ENCODE results near the gene DAZAP1. TPM values are rescaled to one million over a fixed set of nuclear protein-coding genes. Genes with fewer than 3 reads are reported as not detected.

Gene DAZAP1
- total and polyA plus RNA-seq, 4 donors = 5.4 to 45.0 (median 29.7) TPM

DNA sequence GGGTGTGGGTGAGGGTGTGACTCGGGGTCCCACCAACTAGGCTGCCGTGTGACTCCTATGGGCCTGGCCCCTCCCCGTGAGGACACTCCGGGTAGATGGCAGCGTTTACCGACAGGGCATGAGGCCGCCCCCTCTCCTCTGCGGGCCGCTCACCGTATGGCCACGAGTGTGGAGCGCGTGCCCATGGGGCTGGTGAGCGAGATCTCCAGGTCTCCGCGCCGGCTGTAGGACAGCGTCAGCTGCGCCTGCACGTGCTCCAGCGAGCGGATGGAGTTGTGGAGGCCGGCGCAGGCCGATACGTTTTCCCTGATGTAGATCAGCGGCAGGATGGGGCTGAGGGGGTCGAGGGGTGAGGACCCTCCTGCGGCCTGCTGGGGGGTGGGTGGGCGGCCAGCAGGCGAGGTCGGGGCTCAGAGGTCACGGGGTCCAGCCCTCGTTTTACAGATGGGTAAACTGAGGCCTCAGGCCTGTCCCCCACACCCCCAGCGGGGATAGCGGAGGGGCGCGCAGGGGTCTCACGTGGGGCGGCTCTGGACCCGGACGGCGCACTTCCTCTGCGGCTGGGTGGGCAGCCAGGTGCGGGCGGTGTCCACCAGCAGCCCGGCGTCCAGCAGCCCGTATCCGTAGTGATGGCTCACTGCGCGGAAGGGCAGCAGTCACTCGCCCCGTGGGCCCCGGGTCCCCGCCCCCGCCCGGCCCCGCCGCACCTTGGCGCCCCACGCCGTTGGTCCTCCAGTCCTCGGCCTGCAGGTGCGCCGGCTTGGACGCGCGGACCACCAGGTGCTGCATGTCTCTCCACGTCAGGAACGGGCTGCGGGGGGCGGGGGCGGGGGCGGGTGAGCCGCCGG lies 76.0 kb downstream of the DAZAP1 start:
- peaks cover under 1 to 9% (median 2%) of the 10 kb centered on the region in 4 donors for H3K4me1 ChIP-seq (ENCODE audit: control insufficient read depth in 4 of 4, insufficient read depth in 4 of 4, low read length in 3 of 4)
- H3K27ac ChIP-seq (ENCODE audit: low read depth in 1 of 2, low read length in 2 of 2) = no peak overlapping the region
- DNase-seq (ENCODE audit: low spot score) = no peak
- no peak overlapping the region for H3K9ac ChIP-seq (ENCODE audit: low read depth in 1 of 2, low read length in 2 of 2)
- no peaks in the 10 kb centered on the region for H3K9me3 ChIP-seq (ENCODE audit: control insufficient read depth in 4 of 4, low read length in 3 of 4)
- H3K27me3 ChIP-seq (ENCODE audit: control insufficient read depth in 4 of 4, insufficient read depth in 4 of 4, low read length in 3 of 4) = no peaks in the 10 kb centered on the region
- H3K36me3 ChIP-seq (ENCODE audit: control insufficient read depth in 4 of 4, insufficient read depth in 3 of 4, low read depth in 1 of 4, low read length in 3 of 4) = no peaks in the 10 kb centered on the region
- TF ChIP-seq NR2F2 (IDR thresholded peaks at IDR 0.05) = no peak
- no peak overlapping the region for H3K4me3 ChIP-seq (ENCODE audit: low read depth in 1 of 3, low read length in 3 of 3)
- 95% methylated on average over 77 of the region's 77 CpGs for WGBS

DNA sequence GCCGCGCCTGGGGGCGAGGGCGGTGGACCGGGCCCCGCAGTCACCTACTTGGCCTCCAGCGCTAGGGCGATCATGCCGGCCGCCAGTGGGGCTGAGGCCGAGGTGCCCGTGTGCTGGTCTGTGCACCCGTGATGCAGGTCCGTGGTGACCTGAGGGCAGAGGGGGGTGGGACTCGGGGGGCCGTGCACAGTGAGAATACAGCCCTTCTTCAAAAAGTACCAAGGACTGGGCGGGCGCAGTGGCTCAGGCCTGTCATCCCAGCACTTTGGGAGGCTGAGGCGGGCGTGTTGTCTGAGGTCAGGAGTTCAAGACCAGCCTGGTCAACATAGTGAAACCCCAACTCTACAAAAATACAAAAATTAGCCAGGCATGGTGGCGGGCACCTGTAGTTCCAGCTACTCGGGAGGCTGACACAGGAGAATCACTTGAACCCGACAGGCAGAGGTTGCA lies 76.6 kb downstream of the DAZAP1 start:
- Histone ChIP-seq H3K9ac (ENCODE audit: low read depth in 1 of 2, low read length in 2 of 2) (no peak overlapping the region), H3K36me3 (ENCODE audit: control insufficient read depth in 4 of 4, insufficient read depth in 3 of 4, low read depth in 1 of 4, low read length in 3 of 4) (no peaks in the 10 kb centered on the region), H3K27me3 (ENCODE audit: control insufficient read depth in 4 of 4, insufficient read depth in 4 of 4, low read length in 3 of 4) (no peaks in the 10 kb centered on the region), H3K9me3 (ENCODE audit: control insufficient read depth in 4 of 4, low read length in 3 of 4) (no peaks in the 10 kb centered on the region), H3K4me1 (ENCODE audit: control insufficient read depth in 4 of 4, insufficient read depth in 4 of 4, low read length in 3 of 4) (peaks cover 0 to 7% (median 1%) of the 10 kb centered on the region in 4 donors), H3K27ac (ENCODE audit: low read depth in 1 of 2, low read length in 2 of 2) (no peak overlapping the region), H3K4me3 (ENCODE audit: low read depth in 1 of 3, low read length in 3 of 3) (no peak overlapping the region)
- WGBS = 94% methylated on average over 23 of the region's 23 CpGs
- TF ChIP-seq RAD21 (IDR thresholded peaks at IDR 0.05) (no peak), HNF4G (IDR thresholded peaks at IDR 0.05) (no peak), YY1 (IDR thresholded peaks at IDR 0.05) (no peak), NR2F2 (IDR thresholded peaks at IDR 0.05) (no peak), FOXA1 (IDR thresholded peaks at IDR 0.05) (no peak)
- DNase-seq (ENCODE audit: low spot score) = no peak

Other genes with a start within 250 kb of the DAZAP1 start
- gene SBNO2, start 233.3 kb upstream of the DAZAP1 start, total RNA-seq = 10 to 100 TPM; 11.0 to 25.0 TPM
- gene SBNO2, start 233.3 kb upstream of the DAZAP1 start, polyA plus RNA-seq = 10 to 100 TPM in 1 of 2 donors, 1 to 10 TPM in 1; 2.2 to 19.1 TPM
- 100 to 1,000 TPM in 1 of 2 donors, 10 to 100 TPM in 1; 40.6 to 126 TPM for gene STK11, start 201.8 kb upstream of the DAZAP1 start, total RNA-seq
- 10 to 100 TPM in 1 of 2 donors, 1 to 10 TPM in 1; 3.0 to 30.3 TPM for gene STK11, start 201.8 kb upstream of the DAZAP1 start, polyA plus RNA-seq
- gene CBARP, start 169.6 kb upstream of the DAZAP1 start, total RNA-seq = under 1 TPM; 0.05 to 0.25 TPM
- under 1 TPM in 1 of 2 donors, not detected in 1; 0.06 TPM for gene CBARP, start 169.6 kb upstream of the DAZAP1 start, polyA plus RNA-seq
- 10 to 100 TPM; 20.2 to 44.5 TPM for gene ATP5F1D, start 165.8 kb upstream of the DAZAP1 start, total RNA-seq
- 100 to 1,000 TPM; 246 to 315 TPM for gene ATP5F1D, start 165.8 kb upstream of the DAZAP1 start, polyA plus RNA-seq
- 10 to 100 TPM in 1 of 2 donors, 1 to 10 TPM in 1; 9.1 to 22.9 TPM for gene MIDN, start 159.0 kb upstream of the DAZAP1 start, total RNA-seq
- gene MIDN, start 159.0 kb upstream of the DAZAP1 start, polyA plus RNA-seq = 10 to 100 TPM in 1 of 2 donors, 1 to 10 TPM in 1; 2.9 to 14.6 TPM
- 100 to 1,000 TPM in 1 of 2 donors, 10 to 100 TPM in 1; 80.5 to 135 TPM for gene CIRBP, start 138.3 kb upstream of the DAZAP1 start, total RNA-seq
- gene CIRBP, start 138.3 kb upstream of the DAZAP1 start, polyA plus RNA-seq = 100 to 1,000 TPM in 1 of 2 donors, 10 to 100 TPM in 1; 41.1 to 113 TPM
- 10 to 100 TPM; 14.6 to 15.7 TPM for gene FAM174C, start 132.1 kb upstream of the DAZAP1 start, total RNA-seq
- gene FAM174C, start 132.1 kb upstream of the DAZAP1 start, polyA plus RNA-seq = 10 to 100 TPM; 51.9 to 79.8 TPM
- gene EFNA2, start 121.7 kb upstream of the DAZAP1 start, total RNA-seq = 1 to 10 TPM in 1 of 2 donors, under 1 TPM in 1; 0.98 to 6.2 TPM
- gene EFNA2, start 121.7 kb upstream of the DAZAP1 start, polyA plus RNA-seq = 1 to 10 TPM; 2.5 to 9.8 TPM
- 10 to 100 TPM; 54.4 to 85.7 TPM for gene NDUFS7, start 23.7 kb upstream of the DAZAP1 start, total RNA-seq
- 100 to 1,000 TPM; 170 to 185 TPM for gene NDUFS7, start 23.7 kb upstream of the DAZAP1 start, polyA plus RNA-seq
- gene GAMT, start 6.0 kb upstream of the DAZAP1 start, total RNA-seq = 100 to 1,000 TPM in 1 of 2 donors, 10 to 100 TPM in 1; 76.2 to 181 TPM
- gene GAMT, start 6.0 kb upstream of the DAZAP1 start, polyA plus RNA-seq = 100 to 1,000 TPM; 367 to 394 TPM
- gene RPS15, start 30.8 kb downstream of the DAZAP1 start, total RNA-seq = 100 to 1,000 TPM; 296 to 408 TPM
- 100 to 1,000 TPM; 420 to 954 TPM for gene RPS15, start 30.8 kb downstream of the DAZAP1 start, polyA plus RNA-seq
- gene APC2, start 42.5 kb downstream of the DAZAP1 start, total RNA-seq = under 1 TPM; under 0.01 to 0.05 TPM
- under 1 TPM; 0.01 to 0.06 TPM for gene APC2, start 42.5 kb downstream of the DAZAP1 start, polyA plus RNA-seq
- gene C19orf25, start 71.6 kb downstream of the DAZAP1 start, total RNA-seq = 10 to 100 TPM; 17.3 to 19.8 TPM
- gene C19orf25, start 71.6 kb downstream of the DAZAP1 start, polyA plus RNA-seq = 10 to 100 TPM; 15.1 to 19.8 TPM
- 1 to 10 TPM; 2.6 TPM for gene PCSK4, start 82.8 kb downstream of the DAZAP1 start, total RNA-seq
- 1 to 10 TPM in 1 of 2 donors, under 1 TPM in 1; 0.60 to 1.2 TPM for gene PCSK4, start 82.8 kb downstream of the DAZAP1 start, polyA plus RNA-seq
- gene REEP6, start 83.6 kb downstream of the DAZAP1 start, total RNA-seq = 100 to 1,000 TPM in 1 of 2 donors, 10 to 100 TPM in 1; 16.4 to 159 TPM
- 100 to 1,000 TPM; 243 to 449 TPM for gene REEP6, start 83.6 kb downstream of the DAZAP1 start, polyA plus RNA-seq
- gene ADAMTSL5, start 105.4 kb downstream of the DAZAP1 start, total RNA-seq = under 1 TPM; 0.09 to 0.75 TPM
- 1 to 10 TPM; 1.4 to 1.8 TPM for gene ADAMTSL5, start 105.4 kb downstream of the DAZAP1 start, polyA plus RNA-seq
- gene PLK5, start 116.5 kb downstream of the DAZAP1 start, total RNA-seq = not detected
- gene PLK5, start 116.5 kb downstream of the DAZAP1 start, polyA plus RNA-seq = under 1 TPM in 1 of 2 donors, not detected in 1; 0.03 TPM
- 1 to 10 TPM; 6.0 to 9.1 TPM for gene MEX3D, start 160.7 kb downstream of the DAZAP1 start, total RNA-seq
- 1 to 10 TPM in 1 of 2 donors, under 1 TPM in 1; 0.92 to 4.4 TPM for gene MEX3D, start 160.7 kb downstream of the DAZAP1 start, polyA plus RNA-seq
- 10 to 100 TPM; 48.4 to 57.6 TPM for gene MBD3, start 185.3 kb downstream of the DAZAP1 start, total RNA-seq
- gene MBD3, start 185.3 kb downstream of the DAZAP1 start, polyA plus RNA-seq = 10 to 100 TPM; 12.4 to 52.0 TPM
- 10 to 100 TPM; 23.8 to 37.4 TPM for gene UQCR11, start 197.9 kb downstream of the DAZAP1 start, total RNA-seq
- 100 to 1,000 TPM; 127 to 862 TPM for gene UQCR11, start 197.9 kb downstream of the DAZAP1 start, polyA plus RNA-seq
- 100 to 1,000 TPM in 1 of 2 donors, 10 to 100 TPM in 1; 10.9 to 119 TPM for gene TCF3, start 245.0 kb downstream of the DAZAP1 start, total RNA-seq
- gene TCF3, start 245.0 kb downstream of the DAZAP1 start, polyA plus RNA-seq = 10 to 100 TPM in 1 of 2 donors, 1 to 10 TPM in 1; 5.2 to 14.6 TPM